Measurements from ENCODE around the gene CDC37L1. TPM values are rescaled to one million over a fixed set of nuclear protein-coding genes. Genes with fewer than 3 reads are reported as not detected.

Gene CDC37L1
- total and polyA plus RNA-seq, 2 donors = 23.6 to 30.1 TPM

DNA sequence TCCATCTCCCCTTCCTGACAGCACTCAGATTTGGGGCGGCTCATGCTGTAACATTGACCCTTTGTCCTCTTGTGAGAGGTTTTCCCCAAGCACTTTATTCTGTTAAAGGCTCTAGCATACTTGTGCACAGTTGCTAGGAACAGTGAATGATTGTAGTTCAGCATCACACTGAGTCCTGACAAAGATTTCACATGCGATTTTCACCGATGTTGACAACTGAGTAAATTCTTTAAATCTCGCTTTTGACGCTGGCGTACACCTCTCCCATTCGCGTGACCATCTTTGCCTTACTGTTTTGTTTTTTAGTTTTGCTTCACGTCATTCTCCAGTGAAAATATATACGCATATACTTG is 780 bp downstream of the CDC37L1 start:
- Histone ChIP-seq H3K4me1 (ENCODE audit: insufficient read depth) (no peaks in the 10 kb centered on the region), H3K27ac (ENCODE audit: low read depth) (peak overlapping the region; percentile 90), H3K36me3 (ENCODE audit: insufficient read depth) (no peaks in the 10 kb centered on the region), H3K4me3 (ENCODE audit: low read depth, low read length) (peak overlapping the region; percentile 80)
- 1% methylated on average over 10 of the region's 10 CpGs for WGBS
- no peak for DNase-seq (ENCODE audit: extremely low spot score)

DNA sequence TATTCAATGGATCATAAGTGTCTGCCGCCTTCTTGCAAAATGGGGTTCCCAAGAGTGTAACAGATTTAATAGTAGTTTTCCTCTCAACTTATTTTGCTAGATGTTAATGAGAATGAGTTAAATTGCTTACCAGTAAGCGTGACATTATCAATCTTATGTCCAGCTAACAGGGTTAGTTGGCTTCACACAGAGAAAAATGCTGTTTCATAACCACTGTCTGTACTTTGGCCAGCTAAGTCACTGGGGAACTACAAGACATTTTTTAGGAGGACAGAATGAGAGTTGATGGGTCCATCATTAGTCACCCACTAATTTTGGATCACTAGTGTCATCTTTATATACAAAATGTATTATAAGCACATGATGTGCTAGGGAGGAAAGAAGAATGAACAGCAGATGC is 1.4 kb downstream of the CDC37L1 start:
- Histone ChIP-seq H3K27ac (ENCODE audit: low read depth) (peak overlapping the region; percentile 90), H3K36me3 (ENCODE audit: insufficient read depth) (no peaks in the 10 kb centered on the region), H3K4me3 (ENCODE audit: low read depth, low read length) (peak overlapping the region; percentile 80), H3K4me1 (ENCODE audit: insufficient read depth) (no peaks in the 10 kb centered on the region)
- WGBS = 42% methylated on average over 2 of the region's 2 CpGs
- DNase-seq (ENCODE audit: extremely low spot score) = no peak

DNA sequence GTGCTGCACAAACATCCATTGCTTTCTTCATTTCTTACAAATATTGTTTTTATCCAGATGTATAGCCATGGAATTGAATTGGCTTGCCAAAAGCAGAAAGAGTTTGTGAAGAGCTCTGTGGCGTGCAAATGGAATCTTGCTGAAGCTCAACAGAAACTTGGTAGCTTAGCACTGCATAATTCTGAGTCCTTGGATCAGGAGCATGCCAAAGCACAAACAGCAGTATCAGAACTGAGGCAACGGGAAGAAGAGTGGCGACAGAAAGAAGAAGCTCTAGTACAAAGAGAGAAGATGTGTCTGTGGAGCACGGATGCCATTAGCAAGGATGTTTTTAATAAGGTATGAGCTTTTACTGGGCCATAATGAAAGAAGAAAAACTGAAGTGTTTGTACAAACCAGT is 5.5 kb downstream of the CDC37L1 start:
- Histone ChIP-seq H3K36me3 (ENCODE audit: insufficient read depth) (no peaks in the 10 kb centered on the region), H3K4me3 (ENCODE audit: low read depth, low read length) (no peak overlapping the region), H3K27ac (ENCODE audit: low read depth) (no peak overlapping the region), H3K4me1 (ENCODE audit: insufficient read depth) (no peaks in the 10 kb centered on the region)
- DNase-seq (ENCODE audit: extremely low spot score) = no peak
- WGBS = 72% methylated on average over 4 of the region's 4 CpGs

DNA sequence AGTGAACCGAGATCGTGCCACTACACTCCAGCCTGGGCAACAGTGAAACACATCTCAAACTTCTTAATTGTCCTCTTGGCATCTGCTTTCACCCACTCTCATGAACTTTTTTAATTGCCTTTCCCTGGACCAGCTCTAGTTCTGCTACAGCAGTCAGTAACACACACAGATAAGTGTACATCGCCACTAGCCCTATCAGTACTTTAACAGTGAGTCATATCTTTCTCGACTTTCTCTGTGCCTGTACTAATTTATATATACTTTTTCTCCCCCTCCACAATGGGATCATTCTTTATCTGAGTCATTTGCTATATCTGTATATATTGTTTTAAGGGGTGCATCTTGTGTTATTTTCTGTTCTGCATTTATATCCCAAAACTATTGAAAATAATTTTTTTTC is 6.7 kb downstream of the CDC37L1 start:
- DNase-seq (ENCODE audit: extremely low spot score) = no peak
- 75% methylated on average over 4 of the region's 4 CpGs for WGBS
- H3K4me3 ChIP-seq (ENCODE audit: low read depth, low read length) = no peak overlapping the region
- H3K36me3 ChIP-seq (ENCODE audit: insufficient read depth) = no peaks in the 10 kb centered on the region
- no peak overlapping the region for H3K27ac ChIP-seq (ENCODE audit: low read depth)
- H3K4me1 ChIP-seq (ENCODE audit: insufficient read depth) = no peaks in the 10 kb centered on the region

- DNase-seq (ENCODE audit: extremely low spot score) = no peak
- no peaks in the 10 kb centered on the region for H3K4me1 ChIP-seq (ENCODE audit: insufficient read depth)
- H3K27ac ChIP-seq (ENCODE audit: low read depth) = no peak overlapping the region
- WGBS = 47% methylated on average over 1 of the region's 1 CpG
- H3K4me3 ChIP-seq (ENCODE audit: low read depth, low read length) = no peak overlapping the region
- peaks cover 1% of the 10 kb centered on the region for H3K36me3 ChIP-seq (ENCODE audit: insufficient read depth)
These were observed 7.2 kb downstream of the CDC37L1 start for GRCh38 chr9:4686584-4686983.

DNA sequence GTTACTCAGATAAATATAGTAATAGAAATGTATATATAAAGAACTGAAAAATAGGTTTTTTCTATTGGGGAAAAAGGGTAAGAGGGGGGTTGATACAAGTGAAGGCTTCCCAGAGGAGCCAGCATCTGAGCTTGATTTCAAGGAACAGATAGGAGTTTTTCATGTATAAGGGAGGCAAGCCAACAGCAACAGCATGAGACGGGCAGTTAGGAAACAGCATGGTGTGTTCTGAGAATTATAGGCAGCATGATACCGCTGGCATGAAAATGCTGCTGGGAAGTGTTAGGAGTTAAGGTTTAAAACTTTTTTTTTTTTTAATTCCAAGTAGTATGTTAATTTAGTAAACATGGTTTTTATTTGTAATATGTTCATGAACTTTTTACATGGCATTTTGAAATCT is 9.7 kb downstream of the CDC37L1 start:
- no peak for DNase-seq (ENCODE audit: extremely low spot score)
- no peak overlapping the region for H3K27ac ChIP-seq (ENCODE audit: low read depth)
- no peaks in the 10 kb centered on the region for H3K4me1 ChIP-seq (ENCODE audit: insufficient read depth)
- H3K36me3 ChIP-seq (ENCODE audit: insufficient read depth) = peaks cover 1% of the 10 kb centered on the region
- WGBS = 61% methylated on average over 2 of the region's 2 CpGs
- H3K4me3 ChIP-seq (ENCODE audit: low read depth, low read length) = no peak overlapping the region

GRCh38 chr9:4689687-4690104 is 10.3 kb downstream of the CDC37L1 start:
- Histone ChIP-seq H3K36me3 (ENCODE audit: insufficient read depth) (peaks cover 1% of the 10 kb centered on the region), H3K4me1 (ENCODE audit: insufficient read depth) (no peaks in the 10 kb centered on the region), H3K27ac (ENCODE audit: low read depth) (no peak overlapping the region), H3K4me3 (ENCODE audit: low read depth, low read length) (no peak overlapping the region)
- WGBS = 88% methylated on average over 1 of the region's 1 CpG
- no peak for DNase-seq (ENCODE audit: extremely low spot score)

DNA sequence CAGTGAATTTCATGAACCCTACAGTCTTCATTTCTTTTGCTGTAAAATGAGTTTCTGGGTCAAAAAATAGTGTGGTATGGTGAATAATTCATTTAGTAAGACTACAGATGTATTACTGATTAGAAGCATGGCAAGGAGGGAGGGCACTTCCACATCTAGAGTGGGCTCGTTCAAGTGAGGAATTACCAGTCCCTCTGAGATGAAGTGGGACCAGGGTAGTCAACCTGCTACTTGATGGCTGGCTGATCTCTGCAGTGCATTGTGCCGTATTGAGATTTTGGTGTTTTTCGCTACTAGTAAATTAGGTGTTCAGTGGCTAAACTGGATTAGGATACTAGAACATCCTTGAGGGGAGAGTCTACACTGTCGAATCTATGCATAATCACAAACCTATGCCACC is 10.8 kb downstream of the CDC37L1 start:
- no peaks in the 10 kb centered on the region for H3K4me1 ChIP-seq (ENCODE audit: insufficient read depth)
- WGBS = 91% methylated on average over 4 of the region's 4 CpGs
- peaks cover 1% of the 10 kb centered on the region for H3K36me3 ChIP-seq (ENCODE audit: insufficient read depth)
- no peak overlapping the region for H3K27ac ChIP-seq (ENCODE audit: low read depth)
- no peak overlapping the region for H3K4me3 ChIP-seq (ENCODE audit: low read depth, low read length)
- no peak for DNase-seq (ENCODE audit: extremely low spot score)

DNA sequence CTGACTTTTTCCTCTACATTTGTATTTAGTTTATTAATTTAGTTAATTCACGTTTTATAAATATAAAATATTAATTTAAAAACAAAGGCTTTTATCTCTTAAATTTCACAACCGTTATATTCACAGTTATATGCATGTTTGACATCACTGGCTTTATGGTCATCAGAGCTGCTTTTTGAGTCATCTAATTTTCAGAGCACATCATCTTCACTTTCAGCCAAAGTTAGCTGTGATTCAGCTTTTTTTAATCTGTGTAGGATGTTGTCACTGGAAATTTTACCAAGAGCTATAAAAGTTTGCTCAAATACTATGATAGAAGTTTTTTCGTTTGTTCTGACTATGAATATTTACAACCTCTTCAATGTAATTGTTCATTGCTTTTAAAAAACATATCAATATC is 12.4 kb downstream of the CDC37L1 start:
- H3K36me3 ChIP-seq (ENCODE audit: insufficient read depth) = peaks cover 1% of the 10 kb centered on the region
- no peak for DNase-seq (ENCODE audit: extremely low spot score)
- H3K4me1 ChIP-seq (ENCODE audit: insufficient read depth) = no peaks in the 10 kb centered on the region

DNA sequence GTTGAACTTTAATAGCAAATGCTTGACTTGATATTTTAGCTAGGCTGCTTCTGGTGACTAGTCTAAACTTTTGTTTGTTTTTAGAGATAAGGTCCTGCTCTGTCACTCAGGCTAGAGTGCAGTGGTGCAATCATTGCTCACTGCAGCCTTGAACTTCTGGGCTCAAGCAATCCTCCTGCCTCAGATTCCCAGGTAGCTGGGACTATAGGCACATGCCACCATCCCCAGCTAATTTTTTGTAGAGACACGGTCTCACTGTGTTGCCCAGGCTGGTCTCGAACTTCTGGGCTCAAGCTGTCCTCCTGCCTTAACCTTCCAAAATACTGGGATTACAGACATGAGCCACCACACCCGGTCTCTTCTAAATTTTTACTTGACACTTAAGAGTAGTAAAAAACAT is 20.7 kb downstream of the CDC37L1 start:
- Histone ChIP-seq H3K36me3 (ENCODE audit: insufficient read depth) (peaks cover 2% of the 10 kb centered on the region), H3K27ac (ENCODE audit: low read depth) (no peak overlapping the region), H3K4me3 (ENCODE audit: low read depth, low read length) (no peak overlapping the region), H3K4me1 (ENCODE audit: insufficient read depth) (no peaks in the 10 kb centered on the region)
- WGBS = 81% methylated on average over 3 of the region's 3 CpGs
- no peak for DNase-seq (ENCODE audit: extremely low spot score)

More for the DNA sequence above, 12.4 kb downstream of the CDC37L1 start:
- 76% methylated on average over 3 of the region's 3 CpGs for WGBS
- H3K27ac ChIP-seq (ENCODE audit: low read depth) = no peak overlapping the region
- H3K4me3 ChIP-seq (ENCODE audit: low read depth, low read length) = no peak overlapping the region

DNA sequence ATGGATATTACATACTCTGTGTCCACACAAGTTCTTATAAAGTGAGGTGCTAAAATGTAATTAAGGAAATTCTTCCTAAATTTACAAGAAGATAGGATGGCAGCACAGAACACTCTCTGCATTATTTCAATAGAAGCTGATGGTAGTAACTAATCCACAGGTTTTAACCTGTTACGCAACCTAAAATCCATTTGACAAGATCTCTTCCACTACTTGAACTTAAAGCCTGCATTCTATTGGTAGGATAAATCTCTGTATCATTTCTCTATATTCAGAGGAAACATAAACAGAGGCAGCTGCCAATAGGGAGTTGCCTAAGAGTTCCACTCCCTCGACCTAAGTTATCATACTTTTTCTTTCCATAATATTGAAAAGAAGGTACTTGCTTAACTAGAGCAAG is 21.6 kb downstream of the CDC37L1 start:
- Histone ChIP-seq H3K27ac (ENCODE audit: low read depth) (no peak overlapping the region), H3K36me3 (ENCODE audit: insufficient read depth) (peaks cover 2% of the 10 kb centered on the region), H3K4me3 (ENCODE audit: low read depth, low read length) (no peak overlapping the region), H3K4me1 (ENCODE audit: insufficient read depth) (no peaks in the 10 kb centered on the region)
- no peak for DNase-seq (ENCODE audit: extremely low spot score)
- 75% methylated on average over 2 of the region's 2 CpGs for WGBS

GRCh38 chr9:4701526-4701925 is 22.2 kb downstream of the CDC37L1 start:
- WGBS = 70% methylated on average over 1 of the region's 1 CpG
- no peak overlapping the region for H3K4me3 ChIP-seq (ENCODE audit: low read depth, low read length)
- H3K27ac ChIP-seq (ENCODE audit: low read depth) = no peak overlapping the region
- H3K36me3 ChIP-seq (ENCODE audit: insufficient read depth) = peaks cover 5% of the 10 kb centered on the region
- no peaks in the 10 kb centered on the region for H3K4me1 ChIP-seq (ENCODE audit: insufficient read depth)
- no peak for DNase-seq (ENCODE audit: extremely low spot score)

GRCh38 chr9:4704129-4704528 is 24.8 kb downstream of the CDC37L1 start:
- H3K36me3 ChIP-seq (ENCODE audit: insufficient read depth) = peaks cover 4% of the 10 kb centered on the region
- H3K4me3 ChIP-seq (ENCODE audit: low read depth, low read length) = no peak overlapping the region
- H3K27ac ChIP-seq (ENCODE audit: low read depth) = no peak overlapping the region
- WGBS = 94% methylated on average over 2 of the region's 2 CpGs
- no peak for DNase-seq (ENCODE audit: extremely low spot score)
- H3K4me1 ChIP-seq (ENCODE audit: insufficient read depth) = no peaks in the 10 kb centered on the region

DNA sequence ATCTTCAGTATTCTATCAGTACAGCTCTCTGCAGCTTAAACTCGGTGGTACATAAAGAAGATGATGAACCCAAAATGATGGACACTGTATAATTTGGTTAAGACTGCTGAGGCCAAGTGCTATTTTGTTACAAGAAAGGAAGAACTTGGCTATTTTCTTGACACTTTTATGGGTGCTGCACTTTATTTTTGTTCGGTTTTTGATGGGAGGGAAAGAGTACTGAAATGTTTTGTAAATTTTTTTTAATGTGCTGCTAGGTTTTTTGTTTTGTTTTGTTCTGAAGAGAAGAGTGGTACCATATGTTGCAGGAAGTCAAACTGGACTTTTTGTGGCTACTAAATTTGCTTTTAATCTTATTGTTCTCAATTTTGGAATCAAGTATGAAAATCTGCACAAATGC is 26.7 kb downstream of the CDC37L1 start:
- WGBS = 45% methylated on average over 2 of the region's 2 CpGs
- no peak overlapping the region for H3K27ac ChIP-seq (ENCODE audit: low read depth)
- DNase-seq (ENCODE audit: extremely low spot score) = no peak
- peaks cover 4% of the 10 kb centered on the region for H3K36me3 ChIP-seq (ENCODE audit: insufficient read depth)
- no peaks in the 10 kb centered on the region for H3K4me1 ChIP-seq (ENCODE audit: insufficient read depth)
- H3K4me3 ChIP-seq (ENCODE audit: low read depth, low read length) = no peak overlapping the region

- WGBS = 76% methylated on average over 4 of the region's 4 CpGs
- no peak for DNase-seq (ENCODE audit: extremely low spot score)
- Histone ChIP-seq H3K4me1 (ENCODE audit: insufficient read depth) (no peaks in the 10 kb centered on the region), H3K4me3 (ENCODE audit: low read depth, low read length) (no peak overlapping the region), H3K36me3 (ENCODE audit: insufficient read depth) (peaks cover 4% of the 10 kb centered on the region), H3K27ac (ENCODE audit: low read depth) (no peak overlapping the region)
These were observed 27.7 kb downstream of the CDC37L1 start for GRCh38 chr9:4706971-4707622.
